Cortex of kidney (tissue), 1 donor: ENCODE measurements around the gene ADGRB3.

ENCODE experiments used
- DNase-seq: peaks from one replicate; lab custom pipeline; 2025; lab: John Stamatoyannopoulos, UW

Gene ADGRB3

DNA sequence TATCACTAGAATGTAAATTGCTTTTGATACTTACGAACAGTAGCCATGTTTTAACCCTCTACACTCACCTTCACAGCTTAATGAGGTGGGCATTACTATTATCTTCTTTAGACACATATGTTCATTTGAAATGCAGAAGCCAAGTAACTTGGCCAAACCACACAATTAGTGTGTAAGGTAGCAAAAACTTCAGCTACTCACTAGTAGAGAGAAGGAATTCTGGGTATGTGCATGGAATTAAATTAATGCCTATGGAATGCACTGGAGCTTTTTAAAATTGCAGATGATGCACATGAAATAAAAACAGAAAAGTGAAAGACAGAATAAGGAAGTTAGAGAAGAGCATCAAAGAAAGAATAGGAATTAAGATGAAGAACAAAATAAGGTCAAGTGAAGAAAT is 494.0 kb downstream of the ADGRB3 start:
- DNase-seq = no peak

DNA sequence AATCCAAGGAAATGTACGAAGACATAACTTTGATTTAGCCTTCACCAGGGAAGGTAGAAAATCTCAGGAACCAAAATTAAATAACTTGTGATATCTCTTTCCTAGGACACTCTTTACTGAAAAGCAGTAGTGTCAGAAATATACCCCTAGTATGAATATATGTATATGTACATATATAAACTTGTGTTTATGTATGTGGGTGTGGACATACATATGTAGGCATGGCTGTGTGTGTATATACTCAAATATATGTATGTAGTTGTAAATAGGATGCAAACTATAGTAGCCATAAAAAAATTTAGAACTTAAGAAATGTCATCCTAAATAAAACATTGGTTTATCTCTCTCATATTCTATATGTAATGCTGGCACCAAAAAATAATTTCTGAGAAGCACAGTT is 500.8 kb downstream of the ADGRB3 start:
- no peak for DNase-seq

DNA sequence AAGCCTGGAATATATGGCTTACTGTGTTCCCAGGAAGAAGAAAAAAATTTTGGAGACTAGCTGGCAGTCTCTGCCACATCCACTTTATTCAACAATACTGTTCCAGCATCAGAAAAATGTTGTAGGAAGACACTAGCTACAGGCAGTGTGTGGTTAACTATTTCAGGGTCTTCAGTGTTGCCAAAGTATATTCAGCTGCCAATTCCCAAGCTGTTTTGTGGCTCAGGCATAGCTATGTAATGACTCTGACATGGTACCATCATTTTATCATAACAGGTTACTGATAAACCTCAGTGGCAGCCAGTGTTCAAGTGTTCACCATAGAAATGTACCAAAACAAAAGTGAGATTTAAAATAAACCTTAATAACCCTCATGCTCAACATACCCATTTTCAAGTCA is 503.1 kb downstream of the ADGRB3 start:
- DNase-seq = no peak

DNA sequence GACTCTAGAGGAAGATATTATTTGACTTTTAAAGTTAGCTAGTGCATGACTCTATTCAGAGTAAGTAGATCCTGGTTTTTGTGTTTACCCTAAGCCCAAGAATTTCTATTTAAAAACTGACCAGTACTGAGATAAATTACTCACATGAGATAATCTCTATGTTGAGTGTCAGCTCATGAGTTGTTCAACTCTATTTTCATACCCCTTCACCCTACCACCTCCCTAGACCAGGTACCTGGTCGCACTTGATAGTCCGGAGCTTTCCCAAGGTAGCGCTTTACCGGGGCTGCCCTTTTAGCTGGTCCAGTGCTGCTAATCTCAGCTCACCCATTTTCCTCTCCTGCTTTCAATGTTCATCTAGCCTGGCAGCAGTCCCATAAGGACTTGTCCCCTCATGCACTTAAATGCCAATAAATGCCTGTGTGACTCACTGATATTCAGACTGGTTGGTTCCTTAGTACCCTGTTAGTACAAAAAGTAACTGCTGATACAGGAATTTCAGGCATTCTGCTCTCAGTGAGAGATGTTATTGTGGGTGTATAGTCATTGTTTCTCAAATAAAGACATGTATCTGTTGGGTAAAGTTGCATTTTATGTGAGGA is 503.9 kb downstream of the ADGRB3 start:
- no peak for DNase-seq

DNA sequence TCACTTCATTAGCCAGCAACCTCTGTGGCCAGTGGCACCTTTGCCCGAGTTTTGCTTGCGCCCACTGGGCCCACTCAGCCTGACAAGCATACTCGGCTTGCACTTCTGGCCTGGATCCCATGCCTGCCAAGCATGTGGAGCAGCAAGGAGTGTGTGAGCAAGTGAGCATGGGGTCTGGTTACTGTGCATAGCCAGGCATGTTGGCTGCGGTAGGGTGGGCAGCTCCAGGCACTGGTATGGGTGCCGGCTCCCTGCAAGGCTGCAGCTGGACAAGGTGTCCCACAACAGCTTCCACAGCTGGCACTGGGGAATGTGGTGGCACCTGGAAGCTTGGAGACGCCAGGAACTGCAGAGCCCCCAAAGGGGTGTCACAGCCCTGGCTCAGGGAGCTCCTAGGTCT is 510.0 kb downstream of the ADGRB3 start:
- DNase-seq = no peak

DNA sequence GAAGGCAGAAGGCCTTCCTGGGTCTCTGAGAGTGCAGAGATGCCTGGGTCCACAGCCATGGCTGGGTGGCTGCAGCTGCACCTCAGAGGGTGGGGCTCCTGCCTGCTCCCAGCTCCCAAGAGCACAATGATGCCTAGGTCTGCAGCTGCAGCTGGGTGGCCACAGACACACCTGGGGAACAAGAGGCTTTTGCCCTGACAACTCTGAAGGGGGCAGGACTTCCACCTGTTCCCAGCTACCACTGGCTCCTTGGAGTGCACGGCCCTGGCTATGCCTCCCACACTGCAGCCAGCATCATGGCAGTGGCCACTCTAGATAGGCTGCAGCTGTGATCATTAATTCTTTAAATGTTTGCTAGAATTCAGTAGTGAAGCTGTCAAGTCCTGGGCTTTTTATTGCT is 511.3 kb downstream of the ADGRB3 start:
- DNase-seq = no peak

DNA sequence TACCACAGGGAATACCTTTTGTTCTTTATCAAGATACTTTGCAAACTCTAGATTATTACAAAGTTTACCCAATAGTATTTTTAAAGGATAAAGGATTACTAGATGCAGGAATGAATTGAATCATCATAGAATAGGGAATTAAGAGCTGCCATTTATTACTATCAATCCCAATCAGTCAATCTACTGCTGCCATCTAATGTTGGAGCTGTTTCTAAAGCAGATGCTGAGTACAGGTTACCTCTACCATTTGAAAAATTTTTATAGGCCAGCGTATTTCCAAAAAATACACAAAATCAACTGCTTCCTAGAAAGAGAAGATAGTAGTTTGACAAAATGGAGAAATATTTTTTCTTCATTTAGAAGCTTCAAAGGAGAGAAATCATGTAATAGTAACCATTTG is 520.4 kb downstream of the ADGRB3 start:
- DNase-seq = no peak

DNA sequence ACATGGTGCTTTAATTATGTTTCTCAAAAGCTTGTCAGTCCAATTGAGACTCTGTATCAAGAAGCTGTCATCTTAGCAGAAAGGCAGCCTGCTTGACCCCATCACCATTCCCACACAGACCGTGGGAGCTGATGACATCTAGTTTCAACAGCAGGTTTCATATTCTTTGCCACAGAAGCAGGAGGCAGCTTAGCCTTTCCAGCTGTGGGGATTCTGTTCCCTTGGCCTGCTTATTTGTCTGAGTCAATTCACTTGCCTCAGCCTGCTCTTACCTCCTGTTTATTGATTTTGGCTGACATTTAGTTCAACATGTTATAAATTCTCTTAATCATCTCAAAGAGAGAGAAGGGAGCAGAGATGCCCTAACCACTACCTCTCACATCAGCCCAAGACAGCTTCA is 527.7 kb downstream of the ADGRB3 start:
- DNase-seq = no peak

DNA sequence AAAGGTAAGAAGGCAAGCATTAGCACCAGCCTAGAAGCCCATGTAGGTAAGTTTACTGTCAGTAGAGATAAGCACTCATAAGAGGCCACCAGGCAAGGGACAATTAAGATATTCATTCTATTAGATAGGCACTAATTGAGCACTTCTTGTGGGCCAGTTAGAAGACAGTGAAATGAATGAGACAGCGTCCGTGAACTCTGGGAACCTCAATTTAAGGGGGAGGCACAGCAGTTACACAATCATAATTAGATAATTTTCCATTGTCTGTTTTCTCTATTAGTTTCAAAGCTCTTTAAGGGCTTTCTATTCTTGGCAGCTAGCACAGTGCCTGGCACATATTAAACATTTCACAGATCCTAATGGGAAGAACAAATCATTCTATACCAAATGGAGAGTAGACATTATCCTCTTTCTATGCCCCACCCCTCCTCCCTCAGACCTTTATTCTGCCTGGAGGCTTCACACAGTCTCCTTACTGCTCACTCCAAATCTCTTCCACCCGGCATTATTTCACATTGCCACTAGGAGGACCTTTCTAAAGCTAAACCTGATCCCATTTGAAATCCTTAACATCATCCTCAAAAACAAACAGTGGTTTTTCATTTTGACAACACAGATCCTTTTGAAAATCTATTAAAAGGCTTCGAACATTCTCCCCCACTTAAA is 529.6 kb downstream of the ADGRB3 start:
- DNase-seq = no peak

DNA sequence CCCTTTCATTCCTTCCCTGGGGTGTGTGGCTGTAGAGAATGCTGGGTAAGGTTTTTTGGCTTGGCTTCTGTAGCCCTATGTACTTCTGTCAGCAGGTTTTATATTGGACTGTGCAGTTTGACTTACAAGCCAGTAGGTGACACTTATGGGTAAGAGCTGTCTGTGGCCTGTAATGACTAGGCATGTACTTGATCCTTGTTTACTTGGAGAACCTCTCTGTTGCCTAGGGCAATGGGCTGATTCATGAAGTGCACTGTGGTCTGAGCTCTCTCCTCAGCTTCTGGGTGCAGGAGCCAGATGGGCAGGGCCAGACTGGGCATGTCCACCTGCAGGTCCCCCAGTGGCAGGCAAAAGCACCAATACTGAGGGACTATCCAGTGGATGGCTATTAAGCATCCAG is 544.6 kb downstream of the ADGRB3 start:
- no peak for DNase-seq

DNA sequence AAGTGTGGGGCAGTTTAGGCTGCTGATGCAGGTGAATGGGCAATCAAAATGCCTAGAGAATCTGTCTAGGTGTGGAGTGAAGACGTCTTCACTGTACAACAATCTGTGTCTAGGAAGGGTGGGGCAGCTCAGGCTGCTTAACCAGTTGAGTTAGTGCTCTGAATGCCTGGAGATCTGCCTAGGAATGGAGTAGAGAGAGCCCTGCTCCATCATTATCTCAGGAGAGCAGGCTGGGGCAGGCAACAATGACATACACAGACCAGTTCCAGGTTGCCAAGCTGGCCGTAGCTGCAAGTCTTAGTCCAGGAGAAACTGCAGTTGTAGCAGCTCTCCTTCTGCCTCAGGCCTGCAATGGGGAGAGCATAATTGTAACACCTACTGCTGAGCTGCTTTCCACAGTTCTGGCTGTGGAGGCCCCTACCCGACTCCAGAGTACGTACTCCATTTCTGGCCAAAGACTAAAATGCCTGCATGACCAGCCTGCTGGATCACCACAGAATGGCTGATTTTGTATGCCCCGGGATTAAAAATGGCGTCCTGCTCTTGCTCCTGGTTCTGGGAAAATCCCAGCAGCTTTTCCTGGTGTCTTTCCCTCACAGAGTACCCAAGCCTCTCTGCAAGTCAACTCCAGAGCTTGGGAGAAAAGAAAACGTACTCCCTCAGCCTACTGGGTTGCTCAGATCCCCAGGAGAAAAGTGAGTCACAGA is 545.4 kb downstream of the ADGRB3 start:
- no peak for DNase-seq

DNA sequence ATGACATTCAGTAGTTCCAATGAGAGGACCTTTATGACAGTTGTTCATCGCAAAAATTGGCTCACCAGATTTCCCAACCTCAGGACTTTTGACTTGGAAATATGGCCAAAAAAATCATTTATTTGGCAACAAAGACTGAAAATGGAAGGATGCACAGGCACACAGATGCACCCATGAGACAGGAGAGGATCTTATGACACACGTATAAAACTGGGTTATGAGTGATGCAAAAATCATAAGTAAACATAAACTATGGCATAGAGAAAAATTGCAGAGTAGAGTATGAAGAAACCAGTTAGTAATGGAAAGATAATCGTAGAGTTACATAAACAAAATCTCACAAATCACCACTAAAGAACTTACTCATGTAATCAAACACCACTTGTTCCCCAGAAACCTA is 546.9 kb downstream of the ADGRB3 start:
- DNase-seq = no peak

DNA sequence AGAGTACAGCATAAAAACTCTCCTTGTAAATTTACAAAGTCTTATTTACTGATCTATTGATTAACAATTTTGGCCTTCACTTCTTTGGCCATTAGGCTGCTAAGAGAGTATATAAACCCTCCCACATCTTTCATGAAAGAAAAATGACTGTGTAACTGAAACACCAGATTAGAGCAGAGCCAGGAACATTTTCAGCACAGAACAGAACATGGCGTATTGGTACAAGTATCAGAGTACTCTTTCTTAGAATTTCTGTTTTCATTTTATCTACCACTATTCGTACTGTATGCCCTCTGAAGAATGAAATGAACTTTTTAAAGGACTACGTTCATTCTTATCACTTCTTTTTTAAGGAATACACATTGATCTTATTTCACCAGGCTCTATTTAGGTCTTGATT is 550.2 kb downstream of the ADGRB3 start:
- DNase-seq = no peak

DNA sequence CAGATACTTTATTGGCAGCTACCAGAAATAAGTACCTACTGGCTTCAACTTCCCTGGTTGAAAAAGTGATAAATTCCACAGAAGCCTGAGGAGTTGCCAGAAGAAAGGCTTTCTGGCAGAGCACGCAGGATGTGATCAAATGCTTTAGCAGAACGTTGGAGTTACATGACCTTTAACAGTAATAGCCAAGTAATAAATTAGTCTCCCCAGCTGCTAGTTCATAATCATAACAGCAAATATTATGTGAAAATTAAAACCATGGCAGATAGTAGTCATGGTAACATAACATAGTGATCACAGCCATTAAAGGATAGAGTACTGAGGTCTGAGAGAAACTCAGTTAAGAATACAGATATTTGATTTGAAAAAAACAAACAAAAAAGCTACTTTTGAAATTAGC is 567.7 kb downstream of the ADGRB3 start:
- DNase-seq = no peak

DNA sequence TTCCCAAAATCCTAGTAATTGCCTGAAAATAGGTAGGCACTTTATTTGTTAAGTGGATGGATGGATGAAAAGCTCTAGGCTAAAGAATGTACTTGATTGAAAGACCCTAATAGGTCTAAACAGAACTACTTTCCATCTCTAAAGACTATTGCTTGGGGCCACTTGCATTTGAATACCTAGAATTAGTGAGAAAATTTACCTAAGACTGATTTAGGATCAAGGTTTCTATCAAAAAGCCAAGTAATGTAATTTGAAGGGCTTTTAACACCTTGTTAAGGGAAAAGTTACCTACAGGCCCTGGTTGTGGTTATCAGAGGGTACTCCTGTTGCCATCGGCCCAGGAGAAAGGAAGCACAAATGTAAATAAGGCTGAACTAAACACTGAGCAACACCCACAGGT is 581.0 kb downstream of the ADGRB3 start:
- DNase-seq = no peak

DNA sequence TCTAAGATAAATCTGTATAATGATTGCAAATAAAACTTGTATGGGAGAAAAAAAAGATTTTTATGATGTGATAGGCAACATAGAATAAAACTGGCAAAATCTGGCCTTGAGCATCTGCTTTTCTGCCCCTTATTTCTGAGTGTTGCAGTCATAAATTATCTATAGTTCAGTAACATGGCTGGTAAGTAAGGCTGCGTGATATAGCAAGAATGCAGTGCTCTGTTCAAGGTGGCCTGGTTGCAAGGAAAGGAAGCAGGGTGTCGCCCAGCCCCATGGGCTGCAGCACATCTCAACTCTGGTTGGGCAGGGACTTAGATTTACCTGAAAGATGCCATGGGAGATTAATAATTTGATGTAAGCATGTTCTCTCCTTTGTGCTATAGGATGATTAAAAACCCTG is 582.3 kb downstream of the ADGRB3 start:
- DNase-seq = no peak

DNA sequence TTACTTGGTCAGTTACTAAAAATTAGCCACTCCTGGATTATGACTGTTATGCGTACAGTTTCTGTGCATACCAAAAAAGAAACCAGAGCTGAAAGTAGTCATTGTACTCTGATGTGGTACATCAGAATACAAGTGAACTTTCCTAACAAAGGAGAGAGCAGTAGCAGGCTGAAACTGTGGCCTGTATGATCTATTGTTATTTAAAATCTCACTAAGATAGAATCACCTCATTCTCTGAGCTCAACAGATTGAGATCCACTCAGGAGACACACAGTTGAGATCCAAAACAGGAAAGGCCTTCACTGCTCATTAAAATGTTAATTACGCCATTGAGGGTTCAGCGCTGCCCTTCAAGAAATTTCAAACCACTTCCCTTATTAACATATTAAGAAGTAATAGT is 585.3 kb downstream of the ADGRB3 start:
- DNase-seq = no peak

DNA sequence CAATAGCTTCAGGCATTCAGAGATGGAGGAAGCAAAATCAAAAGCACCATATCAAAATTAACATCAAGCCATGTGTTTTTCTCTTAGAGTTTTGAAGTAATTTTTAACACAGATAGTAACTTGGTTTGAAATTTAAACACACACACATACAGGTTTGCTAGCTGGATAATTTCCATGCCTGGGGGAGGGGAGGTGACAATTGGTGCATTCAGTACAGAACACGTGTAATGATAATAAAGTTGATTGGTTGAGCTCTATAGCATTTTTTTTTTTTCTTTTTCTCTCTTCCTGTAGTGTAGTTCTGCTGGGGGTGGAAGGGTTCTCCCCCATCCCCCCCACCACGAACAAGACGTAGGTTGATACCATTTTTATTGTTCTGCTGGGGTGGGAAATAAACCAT is 596.9 kb downstream of the ADGRB3 start:
- no peak for DNase-seq

DNA sequence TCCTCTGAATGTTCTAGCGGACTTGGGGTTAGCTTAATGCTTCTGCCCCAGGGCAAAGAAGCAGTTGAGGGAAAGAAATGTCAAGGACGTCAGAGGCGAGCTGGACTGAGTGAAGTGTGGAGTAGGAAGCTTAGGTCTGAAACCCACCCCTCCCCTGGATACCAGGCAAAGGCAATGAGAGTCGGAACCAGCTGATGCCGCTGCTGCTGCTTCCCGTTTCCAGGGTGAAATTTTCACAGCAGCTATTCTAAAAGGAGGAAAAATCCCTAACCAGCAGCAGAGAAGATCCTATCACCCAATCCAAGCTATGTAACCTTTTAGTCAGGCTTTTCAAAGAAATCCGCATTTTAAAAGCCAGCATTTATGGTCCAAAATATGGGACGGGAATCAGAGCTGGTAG is 597.4 kb downstream of the ADGRB3 start:
- DNase-seq = no peak

DNA sequence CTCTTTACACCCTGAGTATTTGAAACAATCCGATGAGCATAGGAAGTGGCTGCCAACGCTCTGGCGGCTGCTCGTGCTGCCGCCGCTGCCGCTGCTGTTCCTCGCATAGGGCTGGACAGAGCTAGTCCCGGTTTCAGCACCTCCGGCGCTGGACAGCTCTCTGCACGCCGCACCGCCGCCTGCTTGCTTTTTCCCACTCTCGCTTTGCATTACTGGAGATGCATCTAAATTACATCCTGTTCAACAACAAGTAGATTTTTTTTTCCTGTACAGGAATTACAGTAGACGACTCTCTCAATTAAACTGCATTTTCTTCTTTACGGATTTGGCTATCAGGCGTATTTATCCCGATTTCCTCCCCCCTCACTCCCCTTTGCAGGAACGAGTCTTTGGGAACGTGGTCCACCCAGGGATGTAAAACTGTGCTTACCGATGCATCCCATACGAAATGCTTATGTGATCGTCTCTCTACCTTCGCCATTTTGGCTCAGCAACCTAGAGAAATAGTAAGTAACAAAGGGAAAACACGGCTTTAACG is 597.9 kb downstream of the ADGRB3 start:
- no peak for DNase-seq

DNA sequence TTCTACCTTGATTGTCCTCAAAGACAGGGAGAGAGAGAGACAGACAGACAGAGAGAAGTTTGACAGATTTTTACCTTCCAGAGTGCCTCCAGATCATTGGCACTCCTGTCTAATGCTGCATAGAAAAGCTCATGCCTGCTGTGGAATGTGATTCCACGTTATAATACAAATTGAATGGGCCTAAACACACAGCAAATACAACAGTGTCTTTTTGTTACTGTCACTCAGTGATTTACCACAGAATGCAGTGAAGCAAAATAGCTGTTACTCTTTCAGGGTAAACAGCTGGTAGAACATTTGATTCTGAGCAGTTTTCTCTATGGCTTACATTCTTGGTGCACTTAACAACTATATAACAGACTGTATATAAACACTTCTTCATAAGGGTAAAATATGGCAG is 603.0 kb downstream of the ADGRB3 start:
- DNase-seq = no peak

DNA sequence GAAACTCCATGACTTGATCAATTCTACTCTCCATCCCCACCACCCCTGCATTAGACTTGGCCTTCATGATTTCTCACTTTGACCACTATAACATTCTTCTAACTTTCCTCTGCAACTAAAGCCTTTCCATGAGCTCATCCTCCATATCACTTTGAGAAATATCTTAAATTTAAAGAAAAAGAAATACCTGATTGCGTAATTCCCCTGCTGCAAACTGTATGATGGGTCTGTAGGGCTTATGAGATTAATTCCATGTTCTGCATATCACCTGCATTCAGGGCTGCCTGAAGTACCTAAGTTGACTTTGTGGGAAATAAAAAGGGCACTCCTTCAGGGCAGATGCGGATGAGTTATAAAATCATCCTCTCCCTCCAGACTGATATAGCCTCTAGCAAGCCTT is 611.9 kb downstream of the ADGRB3 start:
- no peak for DNase-seq

DNA sequence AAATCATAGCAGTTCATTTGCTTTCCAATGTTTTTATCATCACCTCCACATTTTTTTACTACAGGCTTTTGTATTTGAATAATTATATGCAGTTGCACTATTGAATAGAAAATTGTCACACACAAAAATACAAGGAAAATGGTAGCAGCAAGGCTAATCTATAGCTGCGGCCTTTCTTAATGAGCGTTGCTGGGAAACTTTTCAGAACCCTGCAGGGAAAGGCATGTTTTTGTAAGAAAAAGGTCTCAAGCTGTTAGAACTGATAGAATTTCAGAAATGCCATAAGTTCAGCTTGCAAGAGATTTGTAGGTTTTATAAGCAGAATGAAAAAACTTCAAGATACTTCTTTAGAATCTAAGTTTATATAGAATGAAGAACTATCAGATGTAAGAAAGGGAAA is 625.9 kb downstream of the ADGRB3 start:
- no peak for DNase-seq
